Measurements from ENCODE around the gene CEP63. TPM values are rescaled to one million over a fixed set of nuclear protein-coding genes. Genes with fewer than 3 reads are reported as not detected.
A peak's percentile ranks its signal among the peaks of the same experiment; 100 is the strongest.

CEP63 gene
- 21.3 and 23.2 TPM in 2 replicates for total RNA-seq (2014; rRNA removed; shearing (Covaris generic))

GRCh38 chr3:134485718-134486576, at the start of gene CEP63, which contains the start of gene ANAPC13:
TSS of gene CEP63 (plus strand) at chr3:134486057. CDS start at chr3:134495321, 9,264 bp downstream.
TSS of gene ANAPC13 (minus strand) at chr3:134485985. CDS start at chr3:134482904, 3,081 bp downstream.
- DNase-seq (ENCODE audit: low spot score): peak; percentile 99

- no peak for DNase-seq (ENCODE audit: low spot score)
These were observed 48.6 kb upstream of the CEP63 start for GRCh38 chr3:134437211-134437752.

GRCh38 chr3:134441321-134441720, 44.5 kb upstream of the CEP63 start:
- no peak for DNase-seq (ENCODE audit: low spot score)

GRCh38 chr3:134441821-134442220, 44.0 kb upstream of the CEP63 start:
- DNase-seq (ENCODE audit: low spot score): no peak

- DNase-seq (ENCODE audit: low spot score): no peak
These were observed 40.8 kb upstream of the CEP63 start for GRCh38 chr3:134445095-134445494.

- DNase-seq (ENCODE audit: low spot score): no peak
These were observed 40.2 kb upstream of the CEP63 start for GRCh38 chr3:134445636-134446035.

GRCh38 chr3:134446800-134447199, 39.1 kb upstream of the CEP63 start:
- peak; percentile 56 for DNase-seq (ENCODE audit: low spot score)

GRCh38 chr3:134447351-134447750, 38.5 kb upstream of the CEP63 start:
- DNase-seq (ENCODE audit: low spot score): no peak

- DNase-seq (ENCODE audit: low spot score): no peak
These were observed 37.2 kb upstream of the CEP63 start for GRCh38 chr3:134448664-134449063.

- peak; percentile 55 for DNase-seq (ENCODE audit: low spot score)
These were observed 36.6 kb upstream of the CEP63 start for GRCh38 chr3:134449277-134449676.

GRCh38 chr3:134449951-134450350, 35.9 kb upstream of the CEP63 start:
- no peak for DNase-seq (ENCODE audit: low spot score)

GRCh38 chr3:134453631-134454030, 32.2 kb upstream of the CEP63 start:
- no peak for DNase-seq (ENCODE audit: low spot score)

- DNase-seq (ENCODE audit: low spot score): no peak
These were observed 28.3 kb upstream of the CEP63 start for GRCh38 chr3:134457376-134458074.

- DNase-seq (ENCODE audit: low spot score): no peak
These were observed 27.4 kb upstream of the CEP63 start for GRCh38 chr3:134458406-134458945.

- no peak for DNase-seq (ENCODE audit: low spot score)
These were observed 26.3 kb upstream of the CEP63 start for GRCh38 chr3:134459562-134459961.

- DNase-seq (ENCODE audit: low spot score): no peak
These were observed 24.9 kb upstream of the CEP63 start for GRCh38 chr3:134460965-134461364.

- no peak for DNase-seq (ENCODE audit: low spot score)
These were observed 23.4 kb upstream of the CEP63 start for GRCh38 chr3:134462331-134462941.

GRCh38 chr3:134463676-134464063, 22.2 kb upstream of the CEP63 start:
- DNase-seq (ENCODE audit: low spot score): no peak

GRCh38 chr3:134464064-134464688, 21.7 kb upstream of the CEP63 start:
- peak; percentile 63 for DNase-seq (ENCODE audit: low spot score)

GRCh38 chr3:134464689-134465365, 21.0 kb upstream of the CEP63 start:
- no peak for DNase-seq (ENCODE audit: low spot score)

- DNase-seq (ENCODE audit: low spot score): no peak
These were observed 19.5 kb upstream of the CEP63 start for GRCh38 chr3:134466331-134466730.
